Stimulated activated CD8-positive, alpha-beta memory T cell treated with anti-CD3 and anti-CD28 coated beads, Interleukin-4, amount 100 ng/mL, for 48 hours (primary cell): ENCODE results near the gene ARSG.
"Not testable (repeated sequence)": the region's sequence is repeated elsewhere in the genome, so short reads cannot be mapped to it uniquely, and the experiment has no call there.

ENCODE experiments used
- DNase-seq: peaks from one replicate; pipeline ENCODE4 v3.0.0-alpha.2; 2020

The ARSG gene

GRCh38 chr17:68399638-68400403, 108.5 kb downstream of the ARSG start:
- DNase-seq, result peak; percentile 51

DNA sequence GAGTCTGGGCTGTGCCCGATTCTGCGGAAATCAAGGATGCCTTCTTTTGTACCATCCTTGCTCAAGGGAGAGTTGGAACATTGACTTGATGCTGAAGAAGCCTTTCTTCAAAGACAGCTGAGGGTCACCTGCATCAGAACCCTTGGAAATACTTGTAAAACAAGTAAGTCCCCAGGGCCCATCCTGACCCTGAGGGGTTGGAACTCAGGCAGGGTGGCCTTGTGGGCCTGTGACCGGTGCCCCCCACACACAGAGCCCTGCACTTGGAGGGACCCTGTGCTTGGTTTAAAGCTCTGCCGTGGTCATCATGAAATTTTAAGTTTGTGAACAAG, 109.1 kb downstream of the ARSG start:
- peak; percentile 66 for DNase-seq

DNA sequence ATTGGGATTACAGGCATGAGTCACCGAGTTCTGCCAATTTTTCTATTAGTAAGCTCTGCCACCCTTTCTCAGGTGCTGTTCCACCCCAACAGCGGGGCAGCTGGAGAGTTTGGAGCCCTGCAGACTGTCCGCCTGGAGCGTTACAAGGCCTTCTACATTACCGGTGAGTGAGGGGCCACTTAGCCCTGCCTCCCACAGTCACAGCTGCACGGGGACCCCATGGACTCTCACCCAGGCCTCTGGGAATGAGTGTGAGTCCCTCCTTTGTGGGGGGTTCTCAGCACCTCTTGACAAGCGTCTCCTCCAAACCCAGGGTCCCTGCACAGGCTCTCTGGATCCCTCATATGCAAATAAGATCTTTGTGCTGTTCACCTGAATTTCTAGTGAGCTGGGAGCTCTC, 110.0 kb downstream of the ARSG start:
- DNase-seq, result no peak

DNA sequence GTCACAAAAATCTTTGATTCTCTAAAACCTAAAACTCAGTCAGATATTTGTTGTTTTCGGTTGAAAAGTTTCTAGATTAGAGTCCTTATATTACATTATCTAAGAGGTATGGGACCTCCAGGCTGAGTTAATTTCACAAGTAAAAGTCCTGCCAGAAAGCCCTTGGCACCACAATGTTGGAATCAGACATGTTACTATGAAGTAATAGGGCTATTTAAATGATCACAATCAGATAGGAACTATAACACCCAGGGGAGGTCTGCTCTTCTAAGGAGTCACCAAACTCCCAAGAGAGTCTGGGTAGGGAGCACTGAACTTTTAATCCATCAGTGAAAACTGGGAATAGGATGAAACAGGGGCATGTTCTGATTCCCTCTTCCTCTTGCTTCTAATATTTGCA, 111.8 kb downstream of the ARSG start:
- DNase-seq, result no peak

GRCh38 chr17:68403837-68404236, 112.5 kb downstream of the ARSG start:
- DNase-seq, result not testable (repeated sequence)

GRCh38 chr17:68407656-68408055, 116.4 kb downstream of the ARSG start:
- DNase-seq, result not testable (repeated sequence)

DNA sequence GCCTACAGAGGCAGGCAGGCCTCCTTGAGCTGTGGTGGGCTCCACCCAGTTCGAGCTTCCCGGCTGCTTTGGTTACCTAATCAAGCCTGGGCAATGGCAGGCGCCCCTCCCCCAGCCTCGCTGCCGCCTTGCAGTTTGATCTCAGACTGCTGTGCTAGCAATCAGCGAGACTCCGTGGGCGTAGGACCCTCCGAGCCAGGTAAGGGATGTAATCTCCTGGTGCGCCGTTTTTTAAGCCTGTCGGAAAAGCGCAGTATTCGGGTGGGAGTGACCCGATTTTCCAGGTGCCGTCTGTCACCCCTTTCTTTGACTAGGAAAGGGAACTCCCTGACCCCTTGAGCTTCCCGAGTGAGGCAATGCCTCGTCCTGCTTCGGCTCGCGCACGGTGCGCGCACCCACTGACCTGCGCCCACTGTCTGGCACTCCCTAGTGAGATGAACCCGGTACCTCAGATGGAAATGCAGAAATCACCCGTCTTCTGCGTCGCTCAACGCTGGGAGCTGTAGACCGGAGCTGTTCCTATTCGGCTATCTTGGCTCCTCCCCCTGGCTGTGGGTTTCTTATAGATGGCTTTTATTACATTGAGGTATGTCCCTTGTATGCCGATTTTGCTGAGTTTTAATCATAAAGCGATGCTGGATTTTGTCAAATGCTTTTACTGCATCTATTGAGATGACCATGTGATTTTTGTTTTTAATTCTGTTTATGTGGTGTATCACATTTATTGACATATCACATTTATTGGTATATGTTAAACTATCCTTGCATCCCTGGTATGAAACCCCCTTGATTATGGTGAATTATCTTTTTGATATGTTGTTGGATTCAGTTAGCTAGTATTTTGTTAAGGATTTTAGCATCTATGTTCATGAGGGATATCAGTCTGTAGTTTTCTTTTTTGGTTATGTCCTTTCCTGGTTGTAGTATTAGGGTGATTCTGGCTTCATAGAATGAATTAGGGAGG, 122.6 kb downstream of the ARSG start:
- DNase-seq, result peak; percentile 74

- DNase-seq, result not testable (repeated sequence)
Measured at GRCh38 chr17:68414901-68415300, 123.6 kb downstream of the ARSG start.

DNA sequence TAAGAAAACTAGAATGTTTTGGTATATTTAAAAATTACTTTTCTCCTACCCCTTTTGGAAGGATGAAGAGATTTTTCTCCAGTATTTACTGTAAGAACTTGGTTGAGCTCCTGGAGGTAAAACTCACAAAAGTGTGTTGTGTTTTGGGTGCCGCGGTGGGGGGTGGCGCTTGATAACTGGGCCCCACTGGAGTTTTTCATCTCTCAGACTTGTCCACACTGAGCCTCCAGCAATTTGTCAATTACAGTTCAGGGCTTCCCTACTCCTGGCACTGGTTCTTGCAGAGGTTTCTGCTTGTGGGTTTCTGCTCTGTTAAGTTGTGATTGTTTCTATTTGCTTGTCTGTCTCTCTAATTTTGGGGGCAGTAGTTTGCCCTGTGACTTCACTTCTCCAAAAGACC, 126.0 kb downstream of the ARSG start:
- no peak for DNase-seq

- no peak for DNase-seq
Measured at GRCh38 chr17:68418876-68419275, 127.6 kb downstream of the ARSG start.

DNA sequence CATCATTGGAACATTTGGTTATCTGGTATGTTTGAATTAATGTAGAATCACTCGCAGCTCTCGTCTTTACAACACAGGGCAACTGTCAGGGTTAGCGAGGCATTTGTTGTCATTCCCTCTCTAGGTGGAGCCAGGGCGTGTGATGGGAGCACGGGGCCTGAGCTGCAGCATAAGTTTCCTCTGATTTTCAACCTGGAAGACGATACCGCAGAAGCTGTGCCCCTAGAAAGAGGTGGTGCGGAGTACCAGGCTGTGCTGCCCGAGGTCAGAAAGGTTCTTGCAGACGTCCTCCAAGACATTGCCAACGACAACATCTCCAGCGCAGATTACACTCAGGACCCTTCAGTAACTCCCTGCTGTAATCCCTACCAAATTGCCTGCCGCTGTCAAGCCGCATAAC, 128.8 kb downstream of the ARSG start:
- DNase-seq, result no peak

GRCh38 chr17:68421486-68421885, 130.2 kb downstream of the ARSG start:
- DNase-seq, result no peak

DNA sequence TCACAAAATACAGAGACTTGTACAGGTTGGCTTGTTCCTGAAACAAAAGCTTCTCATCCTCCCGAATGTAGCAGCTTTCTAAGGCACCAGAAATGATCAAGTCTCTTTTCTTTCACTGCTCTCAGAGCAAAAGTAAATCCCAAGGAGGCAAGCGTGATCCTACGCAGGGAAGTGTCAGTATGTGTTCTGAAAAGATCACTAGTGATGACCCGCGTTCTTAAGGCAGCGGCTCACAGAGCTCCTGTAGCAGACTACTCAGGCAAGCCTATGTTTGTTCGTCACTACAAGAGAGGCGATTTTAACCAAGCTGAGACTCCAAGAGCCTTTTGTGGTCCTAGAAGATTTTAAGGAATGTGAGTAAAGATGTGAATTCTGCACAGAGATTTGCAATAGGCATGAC, 131.5 kb downstream of the ARSG start:
- DNase-seq, result no peak

- no peak for DNase-seq
Measured at GRCh38 chr17:68423251-68423650, 132.0 kb downstream of the ARSG start.

- DNase-seq, result no peak
Measured at GRCh38 chr17:68424203-68424602, 132.9 kb downstream of the ARSG start.

- no peak for DNase-seq
Measured at GRCh38 chr17:68424861-68425260, 133.6 kb downstream of the ARSG start.

DNA sequence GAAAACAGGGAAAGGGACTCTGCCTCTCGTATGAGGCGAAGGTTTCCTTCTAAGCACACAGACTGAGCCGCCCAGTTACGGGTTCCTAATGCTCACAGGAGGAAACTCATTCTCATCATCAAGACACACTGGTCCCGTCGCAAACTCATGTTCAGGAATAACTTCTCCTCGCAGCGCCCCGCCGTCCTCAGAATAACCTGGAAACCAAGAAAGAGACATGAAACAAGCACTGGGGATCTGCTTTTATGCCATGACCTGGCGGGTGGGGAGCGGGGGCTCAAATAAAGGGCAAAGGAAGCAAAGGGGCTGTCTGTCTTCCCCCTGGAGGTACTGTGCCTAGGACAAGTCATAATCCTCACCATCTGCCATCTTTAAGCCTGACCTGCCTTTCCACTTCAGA, 134.7 kb downstream of the ARSG start:
- no peak for DNase-seq

GRCh38 chr17:68427575-68427974, 136.3 kb downstream of the ARSG start:
- no peak for DNase-seq

- DNase-seq, result no peak
Measured at GRCh38 chr17:68428498-68429172, 137.3 kb downstream of the ARSG start.

DNA sequence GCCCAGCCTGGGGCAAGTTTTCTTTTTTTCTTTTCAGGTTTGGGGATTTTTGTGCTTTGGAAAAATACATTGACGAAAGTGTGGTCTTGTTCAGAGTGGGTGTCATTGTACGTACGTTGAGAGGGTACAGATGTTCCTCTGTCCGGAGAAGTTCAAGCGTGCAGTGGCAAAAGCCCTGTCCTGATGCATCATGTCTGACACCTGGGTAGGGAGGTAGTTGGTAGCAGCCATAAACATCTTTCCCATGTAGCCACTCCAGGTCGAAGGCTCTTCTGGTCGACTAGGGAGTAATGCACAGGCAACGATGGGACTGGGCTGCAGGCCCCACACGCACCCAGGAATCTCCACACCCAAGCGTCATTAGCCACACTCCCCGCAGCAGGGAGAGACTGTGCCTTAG, 138.6 kb downstream of the ARSG start:
- no peak for DNase-seq

DNA sequence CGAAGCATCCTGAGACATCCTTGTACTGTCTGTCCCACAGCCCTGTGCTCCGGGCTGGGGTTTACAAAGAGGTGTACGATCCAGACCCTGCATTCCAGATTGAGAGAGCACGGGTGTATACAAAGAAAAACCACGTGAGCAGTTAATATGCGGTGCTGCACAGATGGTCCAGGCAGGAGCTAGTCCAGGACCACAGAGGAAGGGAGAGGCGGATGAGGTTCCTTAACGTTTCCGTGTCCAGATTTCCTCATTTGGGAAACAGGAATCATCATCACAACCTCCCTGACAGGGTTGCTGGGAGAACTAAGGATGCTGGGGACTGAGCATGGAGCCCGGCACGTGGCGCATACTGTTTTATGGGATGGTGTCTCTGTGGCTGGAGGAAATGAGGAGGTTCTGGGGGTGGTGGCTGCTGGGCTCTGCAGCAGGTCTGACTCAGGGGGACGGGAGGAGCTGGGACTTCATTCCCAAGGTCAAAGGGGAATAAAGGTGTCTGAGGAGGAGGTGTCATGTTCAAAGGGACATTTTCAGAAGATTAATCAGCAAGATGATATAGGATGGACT, 139.8 kb downstream of the ARSG start:
- DNase-seq, result no peak

DNA sequence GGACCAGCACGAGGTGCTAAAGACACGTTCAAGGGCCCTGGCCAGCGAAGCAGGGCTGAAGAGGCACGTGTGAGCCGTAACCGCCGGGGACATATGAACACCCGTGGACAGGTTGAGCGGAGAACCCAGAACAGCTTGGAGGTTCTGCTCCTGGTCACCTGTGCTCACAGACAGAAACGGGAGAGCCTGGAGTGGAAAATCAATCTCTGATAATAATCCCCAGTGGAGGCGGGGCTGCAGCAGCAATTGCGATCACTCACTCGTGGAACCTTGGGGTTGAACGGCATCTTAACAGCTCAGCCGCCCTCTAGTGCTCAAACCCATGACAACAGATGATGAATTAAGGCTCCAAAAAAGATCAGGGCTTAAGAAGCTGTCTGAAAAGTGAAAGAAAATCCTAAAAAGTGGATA, 140.4 kb downstream of the ARSG start:
- DNase-seq, result peak; percentile 48
